GM12864 (cell line): Measurements from ENCODE around the gene SOX11.

ENCODE experiments used
- DNase-seq: peaks from one replicate; pipeline ENCODE4 v3.0.0-alpha.2; 2011; ENCODE audit warnings: low read depth
- H3K4me3 ChIP-seq: 2 replicates; pipeline ENCODE4 v1.5.1; 2011; ENCODE audit warnings: mild to moderate bottlenecking, low read depth, low read length, control low read depth
- TF ChIP-seq, protein P1 (sequence below): IDR thresholded peaks from 2 replicates; pipeline ENCODE4 v1.5.1; 2011; ENCODE audit warnings: low read depth, mild to moderate bottlenecking, moderate library complexity, low read length, control low read depth, inconsistent platforms; ENCODE audit errors: missing control alignments

SOX11 gene

DNA sequence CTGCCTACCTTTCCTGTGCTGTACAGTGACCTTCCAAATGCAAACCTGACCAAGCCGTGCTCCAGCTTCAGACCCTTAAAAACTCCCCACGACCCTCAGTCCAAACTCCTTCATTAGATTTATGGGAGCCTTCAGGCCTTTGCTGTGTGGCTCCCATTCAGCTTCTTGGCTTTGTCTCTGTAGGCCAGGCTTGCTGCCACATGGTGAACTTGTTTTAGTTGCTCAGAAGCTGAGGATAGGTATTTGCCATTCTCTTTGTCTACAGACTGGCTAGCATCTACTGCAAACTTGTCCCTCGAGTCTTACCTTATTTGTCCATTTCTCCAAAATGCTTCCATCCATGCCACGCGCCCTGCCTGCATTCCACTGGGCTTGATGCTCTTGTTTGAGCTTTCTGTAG lies 49.1 kb downstream of the SOX11 start:
- H3K4me3 ChIP-seq, result no peak overlapping the region
- DNase-seq, result no peak
- TF ChIP-seq, protein P1, sequence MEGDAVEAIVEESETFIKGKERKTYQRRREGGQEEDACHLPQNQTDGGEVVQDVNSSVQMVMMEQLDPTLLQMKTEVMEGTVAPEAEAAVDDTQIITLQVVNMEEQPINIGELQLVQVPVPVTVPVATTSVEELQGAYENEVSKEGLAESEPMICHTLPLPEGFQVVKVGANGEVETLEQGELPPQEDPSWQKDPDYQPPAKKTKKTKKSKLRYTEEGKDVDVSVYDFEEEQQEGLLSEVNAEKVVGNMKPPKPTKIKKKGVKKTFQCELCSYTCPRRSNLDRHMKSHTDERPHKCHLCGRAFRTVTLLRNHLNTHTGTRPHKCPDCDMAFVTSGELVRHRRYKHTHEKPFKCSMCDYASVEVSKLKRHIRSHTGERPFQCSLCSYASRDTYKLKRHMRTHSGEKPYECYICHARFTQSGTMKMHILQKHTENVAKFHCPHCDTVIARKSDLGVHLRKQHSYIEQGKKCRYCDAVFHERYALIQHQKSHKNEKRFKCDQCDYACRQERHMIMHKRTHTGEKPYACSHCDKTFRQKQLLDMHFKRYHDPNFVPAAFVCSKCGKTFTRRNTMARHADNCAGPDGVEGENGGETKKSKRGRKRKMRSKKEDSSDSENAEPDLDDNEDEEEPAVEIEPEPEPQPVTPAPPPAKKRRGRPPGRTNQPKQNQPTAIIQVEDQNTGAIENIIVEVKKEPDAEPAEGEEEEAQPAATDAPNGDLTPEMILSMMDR, result no peak

DNA sequence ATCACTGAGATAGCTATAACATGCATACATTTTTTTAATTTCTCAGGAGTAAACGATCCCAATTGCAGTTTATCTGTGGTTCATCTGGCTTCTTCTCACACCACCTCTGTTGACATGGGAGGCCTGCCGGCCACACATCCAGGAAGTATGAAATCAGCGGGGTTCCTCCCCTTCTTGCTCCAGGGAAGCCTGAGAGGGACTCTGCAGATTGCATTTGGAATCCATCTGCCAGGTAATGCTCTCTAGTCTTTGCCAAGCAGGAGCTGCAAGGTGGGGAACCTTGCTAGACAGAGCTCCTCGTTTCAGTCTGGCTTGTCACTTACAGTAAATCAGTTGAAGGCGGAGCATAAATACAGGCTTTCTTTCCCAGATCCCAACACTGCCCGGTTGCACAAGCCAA lies 49.9 kb downstream of the SOX11 start:
- H3K4me3 ChIP-seq, result no peak overlapping the region
- no peak for DNase-seq
- TF ChIP-seq, protein P1, result no peak

- no peak overlapping the region for H3K4me3 ChIP-seq
- TF ChIP-seq, protein P1, result no peak
- DNase-seq, result no peak
Observed at GRCh38 chr2:5748391-5748790, 56.2 kb downstream of the SOX11 start.

GRCh38 chr2:5748946-5749345 lies 56.8 kb downstream of the SOX11 start:
- TF ChIP-seq, protein P1, result no peak

GRCh38 chr2:5749347-5749746 lies 57.2 kb downstream of the SOX11 start:
- no peak overlapping the region for H3K4me3 ChIP-seq
- no peak for DNase-seq
- TF ChIP-seq, protein P1, result no peak

More at GRCh38 chr2:5748946-5749345, 56.8 kb downstream of the SOX11 start:
- no peak overlapping the region for H3K4me3 ChIP-seq
- DNase-seq, result no peak
